CD14-positive monocyte (primary cell): ENCODE measurements around the gene PHACTR3. TPM values are rescaled to one million over a fixed set of nuclear protein-coding genes. Genes with fewer than 3 reads are reported as not detected.

ENCODE experiments used
- DNase-seq, 3 donors: peaks; one replicate each; pipeline ENCODE4 v3.0.0-alpha.2; 2011 to 2022
- H2AFZ ChIP-seq: 2 replicates; pipeline ENCODE4 v1.6.0; 2012; ENCODE audit warnings: mild to moderate bottlenecking, low read depth, low read length, inconsistent platforms; ENCODE audit not compliant: insufficient read depth, poor library complexity, severe bottlenecking
- H3K27ac ChIP-seq, 2 donors: 1 replicate in 1 of 2; 2 replicates in 1 of 2; pipeline ENCODE4 v1.5.1; 2012 to 2013; ENCODE audit warnings: low read length in 2 of 2, control low read depth in 1 of 2, inconsistent platforms in 1 of 2, low read depth in 1 of 2, mild to moderate bottlenecking in 1 of 2
- H3K27me3 ChIP-seq, 2 donors: one replicate each; pipeline versions ENCODE4 v1.6.0 to v1.6.1; 2011 to 2013; ENCODE audit warnings: low read length in 2 of 2; ENCODE audit not compliant: control insufficient read depth in 2 of 2, insufficient read depth in 2 of 2
- H3K36me3 ChIP-seq, 2 donors: replicated peaks in 1 of 2; 1 replicate in 1 of 2; 2 replicates in 1 of 2; pipeline versions ENCODE4 v1.5.1 to v1.6.1; 2012 to 2013; ENCODE audit warnings: low read length in 2 of 2, control low read depth in 1 of 2, inconsistent platforms in 1 of 2, mild to moderate bottlenecking in 1 of 2; ENCODE audit not compliant: insufficient read depth in 2 of 2, control insufficient read depth in 1 of 2
- H3K4me1 ChIP-seq, 2 donors: 1 replicate in 1 of 2; 2 replicates in 1 of 2; pipeline versions ENCODE4 v1.5.1 to v1.6.1; 2012 to 2013; ENCODE audit warnings: low read length in 2 of 2, control low read depth in 1 of 2, inconsistent platforms in 1 of 2, mild to moderate bottlenecking in 1 of 2, moderate library complexity in 1 of 2; ENCODE audit not compliant: insufficient read depth in 2 of 2, control insufficient read depth in 1 of 2
- H3K4me2 ChIP-seq: replicated peaks from 2 replicates; pipeline ENCODE3; 2012; ENCODE audit warnings: low read length, moderate library complexity, mild to moderate bottlenecking; ENCODE audit not compliant: poor library complexity, severe bottlenecking; ENCODE audit errors: extremely low read depth
- H3K4me3 ChIP-seq, 3 experiments: fragments of 200-600 bp in 1 of 3; sonication (generic) in 1 of 3; replicated peaks in 1 of 3; 1 replicate in 2 of 3; 2 replicates in 1 of 3; pipeline ENCODE4 v1.5.1; 2011 to 2013; ENCODE audit warnings: low read length in 3 of 3, mild to moderate bottlenecking in 3 of 3, control low read depth in 2 of 3, low read depth in 2 of 3, inconsistent platforms in 1 of 3, moderate library complexity in 1 of 3
- H3K79me2 ChIP-seq: 2 replicates; pipeline ENCODE4 v1.6.0; 2012; ENCODE audit warnings: mild to moderate bottlenecking, control low read depth, inconsistent platforms, low read length, moderate library complexity; ENCODE audit not compliant: insufficient read depth
- H3K9ac ChIP-seq: 2 replicates; pipeline ENCODE4 v1.6.0; 2017; ENCODE audit warnings: low read length, mild to moderate bottlenecking; ENCODE audit not compliant: insufficient read depth, poor library complexity, severe bottlenecking
- H3K9me3 ChIP-seq, 2 donors: replicated peaks in 1 of 2; 1 replicate in 1 of 2; 2 replicates in 1 of 2; pipeline versions ENCODE4 v1.5.1 to v1.6.1; 2012 to 2013; ENCODE audit warnings: low read length in 2 of 2, control low read depth in 1 of 2; ENCODE audit not compliant: control insufficient read depth in 1 of 2, insufficient read depth in 1 of 2
- H4K20me1 ChIP-seq: 2 replicates; pipeline ENCODE4 v1.6.0; 2012; ENCODE audit warnings: mild to moderate bottlenecking, low read length, control low read depth, moderate library complexity; ENCODE audit not compliant: insufficient read depth
- H3K27ac Mint-ChIP-seq, 7 donors: one replicate each; pipeline ENCODE4 v1.8.0; 2020; ENCODE audit warnings: mild to moderate bottlenecking in 7 of 7, mixed read lengths in 7 of 7, moderate library complexity in 6 of 7, inconsistent platforms in 2 of 7
- H3K27me3 Mint-ChIP-seq, 3 donors: one replicate each; pipeline ENCODE4 v1.8.0; 2021 to 2022; ENCODE audit warnings: low read depth in 3 of 3, mild to moderate bottlenecking in 3 of 3, mixed read lengths in 3 of 3, moderate library complexity in 3 of 3, inconsistent platforms in 1 of 3
- H3K36me3 Mint-ChIP-seq, 2 donors: one replicate each; pipeline ENCODE4 v1.8.0; 2020; ENCODE audit warnings: mixed read lengths in 2 of 2, inconsistent platforms in 1 of 2, mild to moderate bottlenecking in 1 of 2
- H3K4me1 Mint-ChIP-seq: one replicate; pipeline ENCODE4 v1.8.0; 2020; ENCODE audit warnings: mild to moderate bottlenecking, mixed read lengths
- H3K4me3 Mint-ChIP-seq, 2 donors: one replicate each; pipeline ENCODE4 v1.8.0; 2020; ENCODE audit warnings: mild to moderate bottlenecking in 2 of 2, mixed read lengths in 2 of 2, moderate library complexity in 1 of 2
- H3K9me3 Mint-ChIP-seq, 7 donors: one replicate each; pipeline ENCODE4 v1.8.0; 2020 to 2022; ENCODE audit warnings: mixed read lengths in 7 of 7, mild to moderate bottlenecking in 6 of 7, moderate library complexity in 6 of 7, inconsistent platforms in 2 of 7
- CTCF ChIP-seq: fragments of 200-600 bp; IDR thresholded peaks from one replicate; pipeline ENCODE4 v1.8.0; 2022; ENCODE audit warnings: antibody characterized with exemption, mild to moderate bottlenecking
- WGBS: methylation state at CpG from one replicate; pipeline ENCODE4 v1.1.5; 2013; ENCODE audit warnings: missing lambda C conversion rate; ENCODE audit not compliant: insufficient coverage; 5-methylcytosine and 5-hydroxymethylcytosine counted together
- intact Hi-C, 2 donors: fragments of 100-400 bp; cut with micrococcal nuclease; formaldehyde crosslinking; loops; one replicate each; pipeline versions ENCODE4 v1.15.0 to v1.15.1; 2023
- polyA plus RNA-seq, 3 donors: library from polyadenylated mRNA; depleted of rRNA in 1 of 3; unstranded in 2 of 3; stranded (reverse) in 1 of 3; fragments of 300-500 nt in 2 of 3; fragments of >200 nt in 1 of 3; fragmentation: Illumina TruSeq in 2 of 3; gene quantifications; 1 replicate in 2 of 3; 2 replicates in 1 of 3; pipeline ENCODE4 v1.2.3, GENCODE V29; 2012 to 2021

Gene PHACTR3
- polyA plus RNA-seq, 3 donors = 0.11 to 0.17 TPM; not detected in 1

GRCh38 chr20:59792300-59792699, 188.0 kb downstream of the PHACTR3 start:
- no peak overlapping the region for H3K27ac ChIP-seq
- no peak for TF ChIP-seq CTCF
- H3K4me1 ChIP-seq = peaks cover 8 to 10% of the 10 kb centered on the region in 2 donors
- H3K9ac ChIP-seq = no peak overlapping the region
- no peak overlapping the region for H2AFZ ChIP-seq
- H3K79me2 ChIP-seq = no peaks in the 10 kb centered on the region
- DNase-seq = no peak
- no peak overlapping the region for H3K4me2 ChIP-seq
- no peak overlapping the region for H3K4me3 Mint-ChIP-seq
- H3K4me3 ChIP-seq = no peak overlapping the region
- peaks cover 16% of the 10 kb centered on the region for H3K4me1 Mint-ChIP-seq
- H4K20me1 ChIP-seq = no peaks in the 10 kb centered on the region
- no peaks in the 10 kb centered on the region for H3K36me3 ChIP-seq
- peaks cover 0 to 7% of the 10 kb centered on the region in 2 donors for H3K27me3 ChIP-seq
- no CpG with 5 or more reads among the region's 1 CpG for WGBS
- intact Hi-C loops = no loop called here
- H3K9me3 ChIP-seq = peaks cover 4 to 17% of the 10 kb centered on the region in 2 donors
- H3K36me3 Mint-ChIP-seq = no peaks in the 10 kb centered on the region
- H3K27me3 Mint-ChIP-seq = peaks cover 5 to 8% (median 8%) of the 10 kb centered on the region in 3 donors
- H3K27ac Mint-ChIP-seq = no peak overlapping the region
- peaks cover 11 to 36% (median 24%) of the 10 kb centered on the region in 7 donors for H3K9me3 Mint-ChIP-seq

- Mint-ChIP-seq H3K27ac (no peak overlapping the region), H3K4me1 (peaks cover 2% of the 10 kb centered on the region), H3K9me3 (peaks cover 11 to 38% (median 28%) of the 10 kb centered on the region in 7 donors), H3K27me3 (peaks cover 5 to 8% (median 8%) of the 10 kb centered on the region in 3 donors), H3K36me3 (no peaks in the 10 kb centered on the region), H3K4me3 (no peak overlapping the region)
- Histone ChIP-seq H3K27ac (no peak overlapping the region), H3K79me2 (no peaks in the 10 kb centered on the region), H4K20me1 (no peaks in the 10 kb centered on the region), H3K36me3 (no peaks in the 10 kb centered on the region), H3K4me2 (no peak overlapping the region), H3K4me1 (no peaks in the 10 kb centered on the region), H3K9me3 (peaks cover 4 to 20% of the 10 kb centered on the region in 2 donors), H3K4me3 (no peak overlapping the region), H3K9ac (no peak overlapping the region), H2AFZ (no peak overlapping the region), H3K27me3 (peaks cover 0 to 9% of the 10 kb centered on the region in 2 donors)
- intact Hi-C loops = no loop called here
- DNase-seq = no peak
- no CpG with 5 or more reads among the region's 2 CpGs for WGBS
- no peak for TF ChIP-seq CTCF
These were observed 190.2 kb downstream of the PHACTR3 start for GRCh38 chr20:59794555-59794954.
